Measurements from ENCODE around the gene OR2T12. TPM values are rescaled to one million over a fixed set of nuclear protein-coding genes. Genes with fewer than 3 reads are reported as not detected.

The OR2T12 gene
- total RNA-seq, 1 donor from 2014 or later, result not detected

DNA sequence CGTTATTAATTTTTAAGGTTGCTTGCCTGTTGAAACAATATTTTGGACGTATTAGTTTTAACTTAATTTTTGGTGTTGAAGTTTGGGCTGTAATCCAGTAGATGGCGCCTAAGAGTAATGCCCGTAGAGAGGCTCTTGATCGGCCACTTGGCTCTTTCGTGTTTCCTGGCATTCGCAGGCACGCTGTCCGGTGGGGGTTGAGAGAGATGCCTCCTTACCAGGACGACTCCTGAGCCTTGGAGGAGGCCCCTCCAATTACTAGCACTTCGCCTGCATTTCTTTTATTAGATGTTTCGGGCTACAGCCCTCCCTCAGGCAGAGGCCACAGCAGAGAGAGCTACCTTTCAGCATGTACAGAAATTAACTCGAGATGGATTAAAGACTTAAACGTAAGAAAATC is 60.0 kb downstream of the OR2T12 start:
- Histone ChIP-seq H3K36me3 (no peaks in the 10 kb centered on the region), H3K9me3 (no peaks in the 10 kb centered on the region), H3K27me3 (ENCODE audit: low read depth) (no peaks in the 10 kb centered on the region), H3K4me1 (no peaks in the 10 kb centered on the region), H3K27ac (no peak overlapping the region), H3K4me3 (no peak overlapping the region)
- intact Hi-C loops (cut with DNase I), result no loop called here
- TF ChIP-seq, protein P1, sequence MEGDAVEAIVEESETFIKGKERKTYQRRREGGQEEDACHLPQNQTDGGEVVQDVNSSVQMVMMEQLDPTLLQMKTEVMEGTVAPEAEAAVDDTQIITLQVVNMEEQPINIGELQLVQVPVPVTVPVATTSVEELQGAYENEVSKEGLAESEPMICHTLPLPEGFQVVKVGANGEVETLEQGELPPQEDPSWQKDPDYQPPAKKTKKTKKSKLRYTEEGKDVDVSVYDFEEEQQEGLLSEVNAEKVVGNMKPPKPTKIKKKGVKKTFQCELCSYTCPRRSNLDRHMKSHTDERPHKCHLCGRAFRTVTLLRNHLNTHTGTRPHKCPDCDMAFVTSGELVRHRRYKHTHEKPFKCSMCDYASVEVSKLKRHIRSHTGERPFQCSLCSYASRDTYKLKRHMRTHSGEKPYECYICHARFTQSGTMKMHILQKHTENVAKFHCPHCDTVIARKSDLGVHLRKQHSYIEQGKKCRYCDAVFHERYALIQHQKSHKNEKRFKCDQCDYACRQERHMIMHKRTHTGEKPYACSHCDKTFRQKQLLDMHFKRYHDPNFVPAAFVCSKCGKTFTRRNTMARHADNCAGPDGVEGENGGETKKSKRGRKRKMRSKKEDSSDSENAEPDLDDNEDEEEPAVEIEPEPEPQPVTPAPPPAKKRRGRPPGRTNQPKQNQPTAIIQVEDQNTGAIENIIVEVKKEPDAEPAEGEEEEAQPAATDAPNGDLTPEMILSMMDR (IDR thresholded peaks at IDR 0.05), result peak; percentile 62
- peak; percentile 47 for DNase-seq
- peak in 1 of 2 donors; percentile 61 for ATAC-seq

Other genes with a start within 250 kb of the OR2T12 start
- not detected for gene OR2L13, start 208.2 kb downstream of the OR2T12 start, total RNA-seq
- not detected for gene OR2M5, start 158.3 kb downstream of the OR2T12 start, total RNA-seq
- not detected for gene OR2M2, start 128.6 kb downstream of the OR2T12 start, total RNA-seq
- not detected for gene OR2M3, start 106.2 kb downstream of the OR2T12 start, total RNA-seq
- gene OR2M4, start 72.0 kb downstream of the OR2T12 start, total RNA-seq, result not detected
- not detected for gene OR2T33, start 25.4 kb downstream of the OR2T12 start, total RNA-seq
- not detected for gene OR2M7, start 21.1 kb upstream of the OR2T12 start, total RNA-seq
- not detected for gene OR14C36, start 45.4 kb upstream of the OR2T12 start, total RNA-seq
- not detected for gene OR2T4, start 58.2 kb upstream of the OR2T12 start, total RNA-seq
- not detected for gene OR2T6, start 72.3 kb upstream of the OR2T12 start, total RNA-seq
- gene OR2T1, start 99.6 kb upstream of the OR2T12 start, total RNA-seq, result not detected
- not detected for gene OR2T2, start 142.2 kb upstream of the OR2T12 start, total RNA-seq
- not detected for gene OR2T3, start 169.9 kb upstream of the OR2T12 start, total RNA-seq
- not detected for gene OR2T5, start 185.2 kb upstream of the OR2T12 start, total RNA-seq
- gene OR2G6, start 204.6 kb upstream of the OR2T12 start, total RNA-seq, result not detected

All from lower lobe of right lung (tissue), 2 donors.